Breast epithelium (tissue), 4 donors: Measurements from ENCODE around the gene GLDC. TPM values are rescaled to one million over a fixed set of nuclear protein-coding genes. Genes with fewer than 3 reads are reported as not detected.

Source experiments
- DNase-seq, 2 donors: peaks; one replicate each; pipeline ENCODE4 v3.0.0-alpha.2; 2019; ENCODE audit warnings: low spot score in 2 of 2
- H3K27ac ChIP-seq, 2 donors: fragments of 200-600 bp; sonication (generic) in 1 of 2; one replicate each; pipeline ENCODE4 v1.5.1; 2016 to 2019; ENCODE audit warnings: mild to moderate bottlenecking in 1 of 2
- H3K27me3 ChIP-seq, 2 donors: fragments of 200-600 bp; sonication (generic) in 1 of 2; one replicate each; pipeline versions ENCODE4 v1.5.1 to v1.6.0; 2017 to 2019; ENCODE audit warnings: control low read depth in 1 of 2, mild to moderate bottlenecking in 1 of 2
- H3K36me3 ChIP-seq: fragments of 200-600 bp; one replicate; pipeline ENCODE4 v1.5.1; 2019
- H3K4me1 ChIP-seq, 2 donors: fragments of 200-600 bp; sonication (generic); one replicate each; pipeline ENCODE4 v1.5.1; 2016 to 2019; ENCODE audit warnings: control low read depth in 1 of 2
- H3K4me3 ChIP-seq, 3 donors: fragments of 200-600 bp; sonication (generic); 1 replicate in 2 of 3; 2 replicates in 1 of 3; pipeline ENCODE4 v1.5.1; 2016 to 2019; ENCODE audit warnings: mild to moderate bottlenecking in 3 of 3, moderate library complexity in 2 of 3
- H3K9me3 ChIP-seq, 2 donors: fragments of 200-600 bp; sonication (generic) in 1 of 2; one replicate each; pipeline ENCODE4 v1.5.1; 2016 to 2019; ENCODE audit warnings: control low read depth in 1 of 2
- POLR2A ChIP-seq: fragments of 450-650 bp; IDR thresholded peaks from one replicate; pipeline ENCODE4 v1.6.1; 2016; ENCODE audit warnings: antibody characterized with exemption, mild to moderate bottlenecking, moderate library complexity
- POLR2AphosphoS5 ChIP-seq, 3 donors: sonication (generic); formaldehyde crosslinking; IDR thresholded peaks; one replicate each; pipeline ENCODE4 v1.6.1; 2017; ENCODE audit warnings: antibody characterized with exemption in 3 of 3
- intact Hi-C: fragments of 100-400 bp; cut with DNase I; formaldehyde crosslinking; loops from one replicate; pipeline ENCODE4 v1.15.1; 2023; ENCODE audit warnings: low total_unique reads
- total RNA-seq, 3 donors: library from RNA; depleted of rRNA; stranded (reverse); fragments of >200 nt; gene quantifications; one replicate each; pipeline ENCODE4 v1.1.0, GENCODE V29; 2016
- TF ChIP-seq, protein P1 (sequence below), 3 donors: fragments of 450-650 bp; IDR thresholded peaks; one replicate each; pipeline ENCODE4 v1.5.1; 2016 to 2017; ENCODE audit warnings: antibody characterized with exemption in 3 of 3, mild to moderate bottlenecking in 3 of 3, moderate library complexity in 3 of 3

The GLDC gene
- total RNA-seq, 3 donors from 2014 or later, result 0.16 to 2.6 (median 0.66) TPM

DNA sequence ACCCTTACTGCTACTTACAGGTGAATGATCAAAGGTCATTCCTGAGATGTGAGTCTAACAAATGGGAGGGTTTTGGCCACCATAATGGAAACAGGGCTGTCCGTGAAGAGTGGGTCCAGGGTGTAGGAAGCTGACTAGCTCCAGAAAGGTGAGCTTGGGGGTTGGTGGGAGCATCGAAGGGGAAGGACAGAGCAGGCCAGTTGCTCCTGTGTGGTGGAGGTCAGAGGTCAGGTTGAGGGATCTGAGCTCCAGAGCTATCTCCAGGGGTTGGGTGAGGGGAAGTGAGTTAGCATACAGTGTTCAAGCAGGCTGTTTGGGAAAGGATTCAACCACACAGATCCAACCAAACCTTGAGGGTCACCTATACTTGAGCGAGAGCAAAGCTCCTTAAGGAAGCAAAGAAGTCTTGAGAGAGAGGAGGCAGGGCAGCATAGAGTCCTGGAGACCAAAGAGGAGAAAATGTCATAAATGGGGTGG lies 18.7 kb upstream of the GLDC start:
- intact Hi-C loops, result loop anchor here (5.0 kb wide), 2 partner anchors 213 to 272 kb away; no protein-coding TSS in a partner anchor
- Histone ChIP-seq H3K9me3 (no peaks in the 10 kb centered on the region), H3K4me3 (no peak overlapping the region), H3K4me1 (no peaks in the 10 kb centered on the region), H3K27ac (no peak overlapping the region), H3K36me3 (no peaks in the 10 kb centered on the region), H3K27me3 (no peaks in the 10 kb centered on the region)
- no peak for DNase-seq
- TF ChIP-seq, protein P1, sequence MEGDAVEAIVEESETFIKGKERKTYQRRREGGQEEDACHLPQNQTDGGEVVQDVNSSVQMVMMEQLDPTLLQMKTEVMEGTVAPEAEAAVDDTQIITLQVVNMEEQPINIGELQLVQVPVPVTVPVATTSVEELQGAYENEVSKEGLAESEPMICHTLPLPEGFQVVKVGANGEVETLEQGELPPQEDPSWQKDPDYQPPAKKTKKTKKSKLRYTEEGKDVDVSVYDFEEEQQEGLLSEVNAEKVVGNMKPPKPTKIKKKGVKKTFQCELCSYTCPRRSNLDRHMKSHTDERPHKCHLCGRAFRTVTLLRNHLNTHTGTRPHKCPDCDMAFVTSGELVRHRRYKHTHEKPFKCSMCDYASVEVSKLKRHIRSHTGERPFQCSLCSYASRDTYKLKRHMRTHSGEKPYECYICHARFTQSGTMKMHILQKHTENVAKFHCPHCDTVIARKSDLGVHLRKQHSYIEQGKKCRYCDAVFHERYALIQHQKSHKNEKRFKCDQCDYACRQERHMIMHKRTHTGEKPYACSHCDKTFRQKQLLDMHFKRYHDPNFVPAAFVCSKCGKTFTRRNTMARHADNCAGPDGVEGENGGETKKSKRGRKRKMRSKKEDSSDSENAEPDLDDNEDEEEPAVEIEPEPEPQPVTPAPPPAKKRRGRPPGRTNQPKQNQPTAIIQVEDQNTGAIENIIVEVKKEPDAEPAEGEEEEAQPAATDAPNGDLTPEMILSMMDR (IDR thresholded peaks at IDR 0.05), result no peak
- TF ChIP-seq POLR2AphosphoS5 (IDR thresholded peaks at IDR 0.05) (no peak), POLR2A (no peak)

DNA sequence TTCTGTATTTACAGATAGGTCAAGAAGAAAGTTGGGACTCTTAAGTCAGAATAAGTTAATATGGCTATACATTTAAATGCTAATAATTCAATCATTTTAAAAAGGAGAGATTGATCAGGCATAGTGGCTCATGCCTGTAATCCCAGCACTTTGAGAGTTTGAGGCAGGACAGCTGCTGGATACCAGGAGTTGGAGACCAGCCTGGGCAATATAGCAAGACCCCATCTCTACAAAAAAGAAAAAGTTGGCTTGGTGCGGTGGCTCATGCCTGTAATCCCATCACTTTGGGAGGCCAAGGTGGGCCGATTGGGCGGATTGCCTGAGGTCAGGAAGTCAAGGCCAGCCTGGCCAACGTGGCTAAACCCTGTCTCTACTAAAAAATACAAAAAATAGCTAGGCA lies 15.0 kb upstream of the GLDC start:
- H3K9me3 ChIP-seq, result no peaks in the 10 kb centered on the region
- no peaks in the 10 kb centered on the region for H3K27me3 ChIP-seq
- H3K4me1 ChIP-seq, result no peaks in the 10 kb centered on the region
- H3K4me3 ChIP-seq, result no peak overlapping the region
- intact Hi-C loops, result loop anchor here (5.0 kb wide), 2 partner anchors 217 to 268 kb away; no protein-coding TSS in a partner anchor
- H3K27ac ChIP-seq, result no peak overlapping the region
- no peak for TF ChIP-seq POLR2AphosphoS5 (IDR thresholded peaks at IDR 0.05)
- TF ChIP-seq, protein P1 (IDR thresholded peaks at IDR 0.05), result no peak
- no peak for DNase-seq
- no peaks in the 10 kb centered on the region for H3K36me3 ChIP-seq

DNA sequence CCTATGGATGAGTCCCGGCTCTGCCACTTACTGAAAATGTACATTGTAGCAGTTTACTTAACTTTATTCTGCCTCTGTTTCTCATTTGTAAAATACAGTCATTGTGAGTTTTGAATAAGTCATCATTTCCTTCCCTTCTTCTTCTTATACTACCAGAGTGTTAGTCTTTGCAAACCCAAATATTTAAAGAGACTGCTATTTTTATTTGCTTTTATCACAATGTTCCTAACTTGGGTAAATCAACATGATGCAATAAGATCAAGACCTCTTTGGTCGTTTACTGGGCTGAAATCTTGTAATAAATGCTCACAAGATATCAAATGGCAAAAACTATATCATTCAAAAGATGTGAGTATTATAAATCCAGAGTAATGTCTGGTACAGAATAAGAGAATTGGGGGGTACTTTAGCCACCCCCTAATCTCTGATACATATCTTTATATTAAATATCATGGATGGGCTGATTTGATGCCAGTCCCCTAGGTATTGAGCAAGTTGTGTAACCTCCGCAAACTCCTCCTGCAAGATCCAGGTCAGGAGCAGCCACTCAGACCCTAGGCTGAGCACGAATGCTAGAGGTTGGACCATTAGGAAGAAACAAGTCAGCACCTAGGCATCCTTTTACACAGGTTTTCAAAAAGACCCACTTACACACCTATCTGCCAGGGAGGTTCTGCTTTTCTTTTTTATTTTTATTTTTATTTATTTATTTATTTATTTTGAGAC lies 13.3 kb upstream of the GLDC start:
- H3K4me1 ChIP-seq, result no peaks in the 10 kb centered on the region
- H3K27me3 ChIP-seq, result no peaks in the 10 kb centered on the region
- H3K9me3 ChIP-seq, result no peaks in the 10 kb centered on the region
- H3K4me3 ChIP-seq, result no peak overlapping the region
- H3K27ac ChIP-seq, result no peak overlapping the region
- intact Hi-C loops, result no loop called here
- no peaks in the 10 kb centered on the region for H3K36me3 ChIP-seq
- DNase-seq, result no peak
- TF ChIP-seq POLR2AphosphoS5 (IDR thresholded peaks at IDR 0.05), result no peak
- no peak for TF ChIP-seq POLR2A
- TF ChIP-seq, protein P1 (IDR thresholded peaks at IDR 0.05), result no peak

DNA sequence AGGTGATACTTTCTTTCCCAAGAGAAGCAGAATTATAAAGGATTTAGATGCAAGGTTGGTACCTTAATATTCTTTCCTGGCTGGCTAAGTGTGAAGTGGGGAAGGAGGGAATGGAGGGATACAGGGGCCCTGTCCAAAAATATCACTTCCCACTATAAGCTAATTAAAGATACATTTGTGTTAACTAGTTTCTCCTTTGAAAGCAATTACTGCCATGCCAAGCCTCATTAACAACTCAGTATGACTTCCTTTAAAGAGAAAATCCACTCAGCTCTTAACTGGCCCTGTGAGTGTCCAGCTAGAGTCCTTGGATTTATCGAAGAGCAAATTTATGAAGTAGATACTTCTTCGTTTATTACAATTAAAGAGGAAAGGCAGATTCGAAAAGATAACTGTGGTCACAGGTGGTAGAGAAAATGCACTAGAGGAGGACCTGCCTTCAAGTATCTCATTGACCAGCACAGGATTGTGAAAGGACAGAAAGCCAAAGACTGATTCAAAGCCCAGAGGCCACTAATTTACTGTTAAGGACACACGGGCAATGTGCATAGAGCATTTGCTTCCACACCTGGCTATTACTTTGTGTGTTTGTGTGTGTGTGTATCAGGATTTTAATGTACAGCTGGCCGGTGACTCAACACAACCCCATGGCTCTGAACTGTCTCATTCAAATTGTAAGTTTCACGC lies 11.2 kb upstream of the GLDC start:
- Histone ChIP-seq H3K4me3 (no peak overlapping the region), H3K27ac (no peak overlapping the region), H3K4me1 (no peaks in the 10 kb centered on the region), H3K9me3 (no peaks in the 10 kb centered on the region), H3K36me3 (no peaks in the 10 kb centered on the region), H3K27me3 (no peaks in the 10 kb centered on the region)
- intact Hi-C loops, result no loop called here
- DNase-seq, result no peak
- TF ChIP-seq, protein P1 (IDR thresholded peaks at IDR 0.05), result no peak
- TF ChIP-seq POLR2AphosphoS5 (IDR thresholded peaks at IDR 0.05) (no peak), POLR2A (no peak)

DNA sequence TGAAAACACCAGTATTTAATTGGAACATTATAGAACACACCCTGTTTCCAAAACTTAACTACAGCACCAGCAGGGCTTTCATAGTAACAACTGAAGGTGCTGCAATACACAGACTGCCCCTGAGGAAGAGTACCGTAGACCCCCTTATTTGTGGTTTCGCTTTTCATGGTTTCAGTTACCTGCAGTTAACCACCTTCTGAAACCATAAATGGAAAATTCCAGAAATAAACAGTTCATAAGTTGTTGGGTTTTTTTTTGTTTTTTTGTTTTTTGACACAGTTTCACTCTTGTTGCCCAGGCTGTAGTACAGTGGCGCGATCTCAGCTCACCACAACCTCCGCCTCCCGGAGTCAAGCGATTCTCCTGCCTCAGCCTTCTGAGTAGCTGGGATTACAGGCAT lies 9.5 kb upstream of the GLDC start:
- no peak for DNase-seq
- intact Hi-C loops, result no loop called here
- no peaks in the 10 kb centered on the region for H3K27me3 ChIP-seq
- H3K4me1 ChIP-seq, result no peaks in the 10 kb centered on the region
- TF ChIP-seq POLR2AphosphoS5 (IDR thresholded peaks at IDR 0.05) (no peak), POLR2A (no peak)
- TF ChIP-seq, protein P1 (IDR thresholded peaks at IDR 0.05), result no peak
- no peak overlapping the region for H3K4me3 ChIP-seq
- no peaks in the 10 kb centered on the region for H3K36me3 ChIP-seq
- no peak overlapping the region for H3K27ac ChIP-seq
- no peaks in the 10 kb centered on the region for H3K9me3 ChIP-seq
